ENCODE measurements around the gene SLC4A5.
"Not testable (repeated sequence)": the region's sequence is repeated elsewhere in the genome, so short reads cannot be mapped to it uniquely, and the experiment has no call there.

The SLC4A5 gene

DNA sequence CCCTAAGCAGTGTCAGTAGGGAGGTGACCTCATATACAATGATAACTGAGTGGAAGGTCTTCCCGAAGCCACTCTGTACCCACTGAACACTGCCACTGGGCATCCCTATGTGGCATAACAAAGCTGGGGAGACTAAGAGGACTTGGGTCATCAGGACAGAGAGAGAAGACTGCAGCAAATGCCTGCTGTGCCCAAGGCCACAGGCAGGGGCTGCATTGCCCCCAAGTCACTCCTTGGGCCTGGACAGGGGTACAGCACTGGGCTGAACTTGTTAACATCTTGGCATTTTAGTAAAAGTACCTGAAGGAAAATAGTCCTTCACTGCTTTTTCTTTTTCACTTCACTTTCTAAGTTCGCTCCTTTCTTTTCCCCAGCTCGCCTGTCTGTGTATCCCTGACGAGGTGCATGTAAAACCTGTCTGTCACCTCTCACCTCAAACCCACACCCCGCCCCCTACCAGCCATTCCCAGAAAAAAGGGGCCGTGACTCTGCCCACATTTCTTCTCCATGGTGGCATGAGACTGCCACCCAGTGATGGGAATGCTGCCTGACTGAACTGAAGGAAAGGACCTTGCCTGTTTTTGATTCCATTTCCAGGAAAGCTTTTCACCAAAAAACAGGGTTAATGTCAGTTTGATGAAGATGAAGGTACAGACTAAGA, 81.9 kb downstream of the SLC4A5 start:
- DNase-seq = no peak

DNA sequence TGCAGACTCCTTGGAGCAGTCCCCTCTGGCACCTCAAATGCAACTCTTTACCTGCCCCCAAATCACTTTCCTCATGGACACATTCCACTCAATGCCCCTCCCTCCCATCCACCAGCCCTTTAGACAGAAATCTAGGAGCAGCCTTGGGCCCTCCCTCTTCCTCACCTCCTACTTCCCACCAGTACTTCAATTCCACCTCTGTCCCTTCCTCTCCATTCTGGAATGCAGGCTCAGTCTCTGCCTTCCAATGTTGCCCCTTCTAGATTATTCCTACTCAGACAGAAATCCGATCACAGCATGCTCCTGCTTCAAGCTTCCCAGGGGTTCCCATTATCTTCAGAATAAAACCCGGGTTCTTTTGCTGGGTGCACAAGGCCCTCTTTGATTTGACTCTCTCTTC, 82.7 kb downstream of the SLC4A5 start:
- DNase-seq = no peak

DNA sequence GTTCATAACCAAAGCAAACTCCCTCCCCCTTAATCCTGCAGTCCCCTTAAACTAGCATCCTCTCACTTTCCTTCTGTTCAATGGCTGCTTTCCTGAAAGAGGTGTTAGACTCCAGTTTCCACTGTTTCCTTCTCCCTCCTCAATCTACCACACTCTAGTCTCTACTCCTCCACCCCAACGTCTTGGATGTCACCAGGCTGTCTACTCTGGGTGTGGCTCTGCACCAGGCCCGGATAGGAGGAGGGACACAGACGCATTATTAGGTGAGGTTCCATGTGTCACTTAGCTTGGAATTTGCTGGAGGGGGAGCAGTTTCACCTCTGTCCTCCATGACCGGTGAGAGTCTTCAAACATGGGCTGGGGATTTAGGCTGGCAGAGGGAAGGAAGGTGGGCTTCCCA, 83.5 kb downstream of the SLC4A5 start:
- DNase-seq = no peak

DNA sequence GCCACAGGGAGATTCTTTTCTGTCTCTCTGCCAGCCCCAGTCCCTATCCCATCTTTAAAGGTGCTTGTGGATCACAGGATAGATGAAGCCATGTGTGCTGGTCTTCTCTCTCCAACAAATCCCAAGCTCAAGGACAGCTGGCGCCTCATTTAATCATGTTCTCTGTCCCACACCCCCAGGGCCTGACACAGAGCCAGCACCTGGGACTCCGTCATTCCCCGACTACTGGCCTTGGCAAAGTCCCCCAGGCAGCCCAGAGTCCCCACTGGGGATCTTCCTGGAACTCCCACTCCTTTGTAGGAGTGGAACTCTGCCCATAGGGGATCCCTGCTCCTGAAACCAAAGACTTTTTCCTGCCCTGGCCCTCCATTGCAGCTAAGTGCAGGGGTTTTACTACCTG, 84.0 kb downstream of the SLC4A5 start:
- DNase-seq = no peak

DNA sequence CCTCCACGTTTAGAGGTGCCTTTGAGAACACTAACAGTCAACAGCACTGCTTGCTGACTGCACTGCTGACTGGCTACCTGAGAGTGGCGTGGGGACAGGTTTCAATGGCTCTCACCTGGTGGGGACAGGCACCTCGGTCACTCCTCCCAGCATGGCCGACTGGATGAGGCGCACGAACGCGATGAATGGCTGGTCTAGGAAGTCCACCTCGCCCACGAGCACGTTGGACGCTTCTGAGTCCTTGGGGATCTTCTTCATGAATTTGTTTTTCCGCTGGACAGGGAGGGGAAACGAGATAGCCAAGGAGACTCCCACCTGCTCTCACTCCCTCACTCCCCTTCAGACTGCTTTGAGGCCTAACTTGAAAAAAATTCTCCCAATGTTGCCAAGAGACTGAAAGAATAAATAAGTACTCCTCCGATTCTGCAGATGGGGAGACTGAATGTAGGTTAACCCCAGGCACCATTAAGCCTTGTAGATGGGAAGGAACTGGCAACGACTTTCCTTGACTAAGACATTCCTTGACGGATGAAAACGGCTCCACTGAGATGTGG, 87.5 kb downstream of the SLC4A5 start:
- no peak for DNase-seq

DNA sequence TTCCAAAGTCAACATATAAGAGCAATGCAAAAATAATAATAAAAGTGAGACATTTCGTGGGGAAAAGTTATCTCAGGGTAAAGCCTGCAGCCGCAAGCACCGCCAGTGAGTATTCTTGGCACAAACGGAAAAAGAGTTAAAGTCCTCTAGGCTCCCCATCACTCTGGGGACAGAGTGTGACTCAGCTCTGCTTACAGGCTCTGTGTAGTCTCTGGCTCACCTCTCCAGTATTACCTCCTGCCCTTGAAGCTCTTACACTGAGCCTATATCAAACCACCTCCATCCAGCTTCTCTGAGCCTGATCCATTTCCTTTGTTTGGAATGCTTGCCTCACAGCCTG, 89.3 kb downstream of the SLC4A5 start:
- DNase-seq = no peak

DNA sequence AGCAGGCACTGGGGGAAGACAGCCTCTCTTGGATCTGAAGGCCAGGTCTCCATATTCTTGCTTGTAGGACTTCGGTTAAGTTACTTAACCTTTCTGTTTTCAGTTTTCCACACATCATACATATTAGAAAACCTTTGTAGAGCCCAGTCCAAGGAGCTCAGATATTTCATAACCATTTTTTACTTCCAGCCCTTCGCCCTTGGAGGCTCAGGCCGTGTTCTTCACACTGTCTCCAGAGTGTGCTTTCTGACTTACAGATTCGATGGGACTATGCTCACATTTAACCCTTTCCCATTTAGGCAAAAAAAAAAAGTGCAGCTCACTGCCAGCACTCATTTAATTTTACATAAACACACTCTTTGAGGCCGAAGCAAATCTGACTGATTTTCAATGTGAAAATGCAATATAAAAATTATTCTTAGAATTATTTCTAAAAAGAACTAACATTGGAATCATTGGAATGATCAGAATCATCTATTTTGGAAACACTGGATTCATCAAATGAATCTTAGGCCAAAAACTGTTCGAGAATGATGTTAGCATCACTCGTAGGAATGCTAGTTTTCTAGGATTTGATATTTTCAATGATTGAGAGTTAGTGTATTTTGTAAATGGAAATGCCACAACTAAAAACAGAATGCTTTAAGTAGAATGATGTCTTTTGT, 89.8 kb downstream of the SLC4A5 start:
- DNase-seq = no peak

DNA sequence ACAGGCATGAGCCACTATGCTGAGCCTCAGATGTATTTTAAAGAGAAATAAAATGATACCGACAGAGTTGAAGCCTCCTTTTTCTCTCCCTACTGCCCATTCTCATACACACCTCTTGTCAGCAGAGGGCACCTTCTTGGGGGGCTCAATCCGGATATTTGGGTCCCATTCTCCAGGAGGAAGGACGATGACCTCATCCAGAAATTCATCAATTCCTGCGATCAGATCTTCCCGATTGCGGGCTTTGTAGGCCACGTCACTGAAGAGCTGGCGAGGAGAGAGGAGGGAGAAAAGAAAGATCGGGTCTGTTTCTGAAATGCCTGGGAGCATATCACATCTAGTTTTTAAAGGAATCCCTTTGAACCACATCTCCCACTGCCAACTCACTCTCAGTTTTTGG, 90.4 kb downstream of the SLC4A5 start:
- no peak for DNase-seq

DNA sequence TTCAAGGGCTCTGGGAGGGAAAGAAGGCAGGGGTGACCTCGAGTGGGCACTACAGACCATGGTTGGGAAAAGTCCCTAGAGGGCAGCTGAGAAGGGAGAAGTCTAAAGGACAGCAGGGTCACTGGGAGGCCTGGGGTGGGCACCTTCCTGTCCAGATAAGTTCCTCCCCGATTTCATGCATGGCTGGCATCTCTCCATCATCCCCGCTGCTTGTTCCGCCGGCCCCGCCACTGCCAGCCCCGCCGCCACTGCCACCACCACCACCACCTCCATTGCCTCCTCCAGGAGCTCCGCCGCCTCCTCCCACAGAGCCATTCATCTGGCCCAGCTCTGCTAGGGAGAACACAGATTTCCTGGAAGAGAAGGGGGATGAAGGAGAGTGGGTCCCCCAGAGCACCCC, 91.2 kb downstream of the SLC4A5 start:
- no peak for DNase-seq

DNA sequence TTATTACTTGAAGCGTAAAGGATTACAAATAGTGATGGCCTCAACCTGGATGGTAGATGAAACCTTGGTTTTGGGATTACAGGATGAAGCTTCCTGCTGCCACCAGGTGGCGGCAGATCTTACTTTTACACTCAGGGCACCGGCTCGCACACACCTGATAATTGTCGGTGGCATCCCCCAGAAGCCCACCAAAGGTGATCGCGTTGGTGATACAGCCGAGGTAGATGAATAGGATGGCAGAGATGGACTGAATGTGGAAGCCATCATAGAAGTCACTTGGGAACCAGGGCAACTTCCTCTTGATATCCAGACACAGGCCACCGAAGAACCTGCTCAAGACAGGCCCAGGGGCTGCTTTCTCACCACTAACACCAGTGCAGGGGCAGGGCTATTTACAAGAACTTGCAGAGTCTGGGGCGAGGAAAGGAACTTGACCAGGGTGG, 93.0 kb downstream of the SLC4A5 start:
- DNase-seq = peak; percentile 63

DNA sequence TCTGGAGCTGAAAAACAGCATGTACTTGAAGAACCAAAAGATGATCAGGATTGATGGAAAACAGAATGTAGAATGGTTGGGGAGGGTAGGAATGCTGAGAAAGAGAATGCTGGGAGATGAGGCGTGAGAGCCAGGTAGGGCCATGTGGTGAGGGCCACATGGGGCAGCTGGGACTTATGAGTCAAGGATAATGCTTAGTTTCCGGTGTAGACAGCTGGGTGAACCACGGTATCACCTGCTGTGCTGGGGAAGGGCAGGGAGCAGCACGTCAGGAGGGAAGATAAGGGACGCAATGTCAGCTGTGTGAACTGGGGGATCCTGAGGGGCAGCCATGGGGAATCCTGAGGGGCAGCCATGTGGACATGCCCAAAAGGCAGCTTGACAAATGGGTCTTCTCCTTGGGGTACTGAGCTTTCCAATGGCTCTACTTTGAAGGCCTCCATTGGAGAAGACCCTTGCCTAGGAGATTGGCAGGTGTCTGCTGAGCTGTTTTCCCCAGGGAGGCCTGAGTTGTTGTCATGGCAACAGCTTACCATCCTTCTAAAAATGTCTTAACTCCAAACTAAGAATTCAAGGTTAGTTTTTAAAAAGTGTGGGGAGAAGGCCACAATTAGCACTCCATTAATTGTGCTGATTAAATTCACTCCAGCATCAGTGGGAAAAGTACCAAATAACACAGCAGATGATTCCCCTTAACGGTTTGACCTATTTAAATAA, 93.7 kb downstream of the SLC4A5 start:
- no peak for DNase-seq

DNA sequence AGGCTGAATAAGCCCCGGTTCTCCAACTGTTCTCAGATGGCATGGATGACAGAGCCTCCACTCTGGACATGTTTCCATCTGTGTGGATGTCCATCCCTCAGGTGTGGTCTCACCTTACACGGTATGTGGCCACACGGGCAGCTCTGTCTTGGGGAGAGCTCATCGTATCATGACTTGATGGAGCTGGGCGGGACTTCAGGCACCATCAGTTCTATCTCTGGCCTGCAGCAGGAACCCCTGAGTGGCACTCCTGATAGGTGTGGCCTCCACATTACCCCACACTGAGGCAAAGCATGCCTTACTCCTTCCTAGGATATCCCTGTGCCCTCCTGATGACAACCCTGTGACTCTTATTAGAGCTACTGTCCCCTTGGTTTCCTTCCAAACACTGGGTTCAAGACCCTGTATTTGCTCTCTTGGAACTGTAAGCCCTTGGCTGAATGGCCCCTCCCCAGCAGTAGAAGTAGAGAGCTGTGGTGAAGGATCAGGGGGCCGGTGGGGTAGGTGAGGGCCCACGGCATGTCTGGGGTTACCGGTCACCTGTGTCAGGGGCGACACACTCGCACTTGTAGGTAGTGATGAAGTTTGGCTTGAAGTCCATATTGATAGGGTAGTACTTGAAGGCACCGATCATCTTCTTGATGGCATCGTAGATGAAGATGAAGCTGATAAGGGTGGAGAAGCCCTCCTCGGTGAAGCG, 96.6 kb downstream of the SLC4A5 start:
- no peak for DNase-seq

DNA sequence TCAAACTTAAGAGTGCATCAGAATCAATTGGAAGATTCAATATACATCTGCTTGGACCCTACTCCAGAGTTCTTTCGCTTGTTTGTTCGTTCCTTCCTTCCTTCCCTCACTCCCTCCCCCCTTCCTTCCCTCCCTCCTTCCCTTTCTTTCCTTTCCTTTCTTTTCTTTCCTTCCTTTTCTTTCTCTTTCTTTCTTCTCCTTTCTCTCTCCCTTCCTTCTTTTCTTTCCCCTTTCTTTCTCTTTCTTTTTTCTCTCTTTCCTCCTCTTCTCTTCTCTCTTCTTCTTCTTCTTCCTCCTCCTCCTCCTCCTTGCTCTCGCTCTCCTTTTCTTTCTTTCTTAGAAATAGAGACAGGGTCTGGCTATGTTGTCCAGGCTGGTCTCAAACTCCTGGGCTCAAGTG, 98.9 kb downstream of the SLC4A5 start:
- no peak for DNase-seq

DNA sequence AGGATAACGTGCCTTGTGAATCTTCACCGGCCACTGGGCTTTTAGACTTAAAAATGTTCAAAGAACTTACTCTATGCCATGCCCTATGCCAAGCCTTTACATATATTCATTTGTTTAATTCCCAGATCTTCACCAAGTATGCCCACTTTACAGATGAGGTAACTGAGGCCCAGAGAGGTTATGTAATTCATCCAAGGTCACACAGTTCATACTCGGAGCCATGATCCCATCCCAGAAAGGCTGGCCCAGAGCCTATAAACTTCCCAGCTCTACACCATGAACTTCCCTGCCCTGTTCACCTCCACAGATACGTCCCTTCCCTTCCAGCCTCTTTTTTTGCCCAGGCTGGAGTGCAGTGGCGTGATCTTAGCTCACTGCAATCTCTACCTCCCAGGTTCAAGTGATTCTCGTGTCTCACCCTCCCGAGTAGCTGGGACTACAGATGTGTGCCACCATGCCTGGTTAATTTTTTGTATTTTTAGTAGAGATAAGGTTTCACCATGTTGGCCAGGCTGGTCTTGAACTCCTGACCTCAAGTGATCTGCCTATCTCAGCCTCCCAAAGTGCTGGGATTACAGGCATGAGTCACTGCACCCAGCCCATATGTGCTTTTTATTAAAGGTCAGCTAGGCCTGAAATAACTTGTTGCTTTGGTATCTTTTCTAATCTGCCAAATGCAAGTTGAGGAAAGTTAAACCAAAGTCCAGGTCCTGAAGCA, 100.7 kb downstream of the SLC4A5 start:
- DNase-seq = no peak

DNA sequence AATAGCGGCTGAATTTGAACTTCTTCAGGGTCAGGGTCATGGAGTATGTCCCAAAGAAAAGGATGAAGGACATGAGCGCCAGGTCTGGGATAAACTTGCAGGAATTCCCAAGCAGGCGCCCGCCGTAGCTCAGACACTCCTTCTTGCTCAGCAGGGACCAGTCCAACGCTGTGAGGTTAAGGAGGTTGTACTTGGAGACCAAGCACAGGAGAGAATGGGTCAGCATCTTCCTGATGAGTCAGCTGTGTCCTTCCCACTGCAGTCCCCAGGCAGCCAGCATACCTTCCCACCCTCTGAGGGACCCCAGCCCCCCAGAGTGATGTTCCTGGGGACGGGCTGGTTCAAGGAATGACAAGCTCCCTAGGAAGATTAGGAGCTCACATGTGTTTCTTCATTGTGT, 103.9 kb downstream of the SLC4A5 start:
- no peak for DNase-seq

DNA sequence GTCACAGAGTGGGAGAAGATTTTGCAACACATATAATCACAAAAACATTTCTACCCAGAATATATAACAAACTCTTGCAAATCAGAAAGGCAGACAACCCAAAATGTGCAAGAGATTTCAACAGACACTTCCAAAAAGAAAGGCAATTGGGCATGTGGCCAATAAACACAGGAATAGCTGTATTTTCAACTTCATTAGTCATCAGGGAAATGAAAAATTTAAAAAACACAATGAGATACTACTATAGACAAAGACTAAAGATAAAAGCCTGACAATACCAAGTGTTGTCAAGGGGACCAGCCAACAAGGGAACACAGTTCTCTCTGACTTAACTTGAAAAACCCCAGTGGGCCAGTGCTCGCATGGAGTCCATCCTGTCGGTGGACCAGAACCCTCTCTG, 104.3 kb downstream of the SLC4A5 start:
- no peak for DNase-seq

DNA sequence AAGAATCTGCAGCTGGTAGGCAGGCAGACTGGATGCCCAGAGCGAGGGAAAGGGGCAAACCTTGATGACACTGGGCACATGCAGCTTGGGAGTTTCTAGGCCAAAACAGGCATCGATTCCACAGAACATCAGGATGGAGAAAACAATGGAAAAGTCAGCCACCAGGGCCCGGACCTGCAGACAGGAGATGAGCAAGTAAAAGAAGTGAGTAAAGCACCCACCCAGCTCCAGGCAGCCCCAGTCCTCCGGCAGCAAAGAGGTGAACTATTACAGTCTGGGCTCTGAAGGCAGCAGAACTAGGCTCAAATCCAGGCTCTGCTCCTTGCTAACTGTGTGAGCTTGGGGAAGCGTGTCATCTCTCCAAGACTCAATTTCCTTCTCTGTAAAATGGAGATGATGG, 108.2 kb downstream of the SLC4A5 start:
- no peak for DNase-seq

DNA sequence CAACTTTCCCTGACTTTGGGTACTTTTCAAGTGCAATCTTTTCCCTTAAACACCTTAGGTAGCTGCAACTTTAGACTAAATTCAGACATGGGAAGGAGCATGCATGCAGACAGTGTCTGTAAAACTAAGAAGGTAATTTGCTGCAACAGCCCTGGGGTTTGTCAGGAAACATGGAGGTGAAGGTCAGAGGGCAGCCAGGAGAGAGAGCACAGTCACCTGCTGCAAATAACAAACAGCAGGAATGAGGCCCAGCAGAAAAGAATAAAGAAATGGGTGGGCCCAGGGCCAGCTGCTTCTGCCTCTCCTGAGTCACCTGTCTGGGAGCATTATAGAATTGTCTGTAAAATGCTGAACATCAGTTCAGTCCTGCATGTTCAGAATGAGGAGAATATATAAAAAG, 109.6 kb downstream of the SLC4A5 start:
- no peak for DNase-seq

DNA sequence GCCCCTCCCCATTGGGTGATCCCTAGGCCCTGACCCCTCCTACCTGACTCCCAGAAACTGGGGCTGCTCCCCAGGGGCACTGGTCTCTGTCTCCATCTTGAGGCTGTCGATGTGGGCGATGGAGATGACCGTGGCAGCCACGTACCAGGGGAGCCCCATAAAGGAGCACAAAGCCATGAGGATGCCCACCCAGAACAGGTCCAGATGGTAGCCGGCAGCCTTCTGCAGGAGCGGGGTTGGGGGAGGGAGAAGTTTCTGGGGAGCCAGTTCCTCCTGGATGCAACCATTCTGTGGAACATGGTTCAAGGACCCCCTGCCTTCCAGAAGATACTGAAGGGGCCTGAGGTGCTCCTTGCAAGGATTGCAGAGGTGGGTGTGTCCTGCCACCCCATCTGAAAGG, 110.8 kb downstream of the SLC4A5 start:
- DNase-seq = no peak

DNA sequence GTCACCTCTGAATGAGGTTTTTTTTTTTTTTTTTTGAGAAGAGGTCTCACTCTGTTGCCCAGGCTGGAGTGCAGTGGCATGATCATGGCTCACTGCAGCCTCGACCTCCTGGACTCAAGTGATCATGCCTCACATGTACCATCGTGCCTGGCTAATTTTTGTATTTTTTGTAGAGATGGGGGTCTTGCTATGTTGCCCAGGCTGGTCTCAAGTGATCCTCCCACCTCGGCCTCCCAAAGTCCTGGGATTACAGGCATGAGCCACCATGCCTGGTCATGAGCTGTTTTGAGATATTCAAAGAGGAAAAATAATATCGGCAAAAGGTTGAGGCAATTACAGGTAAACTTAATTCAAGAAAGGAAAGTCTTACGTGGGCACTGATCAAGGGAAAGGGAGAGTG, 113.4 kb downstream of the SLC4A5 start:
- DNase-seq = not testable (repeated sequence)

DNA sequence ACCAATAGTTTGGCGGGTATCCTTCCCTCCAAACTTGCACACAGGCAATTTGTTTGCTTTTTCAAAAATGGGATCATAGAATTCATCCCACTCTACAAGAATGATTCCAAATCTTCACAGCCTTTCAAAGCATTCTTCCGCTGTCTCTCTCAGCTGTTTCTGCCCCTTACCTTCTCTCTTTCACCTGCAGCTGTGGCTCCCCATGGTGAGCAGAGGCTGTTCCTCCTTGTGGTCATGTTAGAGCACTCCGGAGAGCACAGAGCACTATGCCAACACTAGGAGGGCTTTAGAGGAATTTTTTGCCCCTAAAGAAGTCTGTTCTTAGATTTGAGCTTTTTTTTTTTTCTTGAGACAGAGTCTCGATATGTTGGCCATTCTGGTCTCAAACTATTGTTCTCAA, 114.4 kb downstream of the SLC4A5 start:
- no peak for DNase-seq

DNA sequence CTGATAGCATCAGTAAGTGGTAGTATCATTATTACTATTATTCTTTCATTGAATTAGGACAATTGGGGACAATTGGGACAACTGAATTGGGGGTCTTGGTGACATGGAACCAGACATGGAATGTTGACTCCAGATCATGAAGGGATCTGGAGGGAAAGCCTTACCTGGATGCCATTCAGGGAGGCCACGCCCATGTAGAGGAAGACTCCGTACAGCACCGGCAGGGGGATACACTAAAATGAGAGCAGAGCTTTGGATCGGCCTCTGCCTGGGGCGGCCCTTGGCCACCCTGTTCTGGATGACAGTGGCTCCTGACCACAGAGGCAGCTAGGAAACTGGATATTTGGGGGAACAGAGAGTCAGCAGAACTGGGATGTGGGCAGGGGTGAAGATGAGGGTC, 115.6 kb downstream of the SLC4A5 start:
- DNase-seq = no peak

DNA sequence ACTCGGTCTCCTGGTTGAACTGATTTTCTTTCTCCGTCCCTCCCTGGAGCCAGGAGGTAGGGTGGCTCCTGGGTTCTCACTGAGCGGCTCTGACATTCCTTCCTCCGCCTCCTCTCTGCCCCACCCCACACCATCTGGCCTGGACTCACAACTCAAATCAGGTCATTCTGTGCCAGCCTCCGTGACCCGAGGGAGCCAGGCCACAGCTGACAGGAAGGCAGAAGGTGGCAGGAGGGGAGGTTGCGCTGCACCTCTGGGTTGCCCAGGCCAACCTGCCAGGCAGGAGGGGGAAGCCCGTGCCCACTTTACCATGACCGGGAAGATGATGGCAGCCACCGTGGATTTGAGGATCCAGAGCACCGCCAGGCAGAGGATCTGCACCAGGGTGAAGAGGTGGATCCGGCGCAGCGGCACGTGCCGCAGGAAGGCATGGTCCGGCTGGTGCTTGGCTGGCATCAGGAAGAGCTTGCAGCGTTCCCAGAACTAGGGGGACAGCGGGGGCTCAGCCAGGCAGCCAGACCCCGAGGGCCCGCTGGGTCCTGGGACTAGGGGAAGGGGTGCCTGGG, 116.5 kb downstream of the SLC4A5 start:
- no peak for DNase-seq

Data from activated CD4-positive, alpha-beta T cell treated with anti-CD3 and anti-CD28 coated beads for 48 hours (primary cell).